ENCODE results near the gene RPS27.
A peak's percentile ranks its signal among the peaks of the same experiment; 100 is the strongest.

The RPS27 gene

GRCh38 chr1:153954826-153955225, 35.7 kb upstream of the RPS27 start:
- TF ChIP-seq POLR2A (IDR thresholded peaks at IDR 0.05; ENCODE audit: low read depth, low read length) = no peak
- no peak for FAIRE-seq
- no peak for DNase-seq (ENCODE audit: insufficient read length, low spot score)

GRCh38 chr1:153956997-153957715, 33.4 kb upstream of the RPS27 start:
- DNase-seq (ENCODE audit: insufficient read length, low spot score) (no peak), FAIRE-seq (no peak)
- TF ChIP-seq POLR2A (IDR thresholded peaks at IDR 0.05; ENCODE audit: low read depth, low read length) = no peak

GRCh38 chr1:153957744-153958110, 32.8 kb upstream of the RPS27 start:
- FAIRE-seq (no peak), DNase-seq (ENCODE audit: insufficient read length, low spot score) (no peak)
- TF ChIP-seq POLR2A (IDR thresholded peaks at IDR 0.05; ENCODE audit: low read depth, low read length) = peak; percentile 12; the same call in 1 of the 2 replicates

- peak; percentile 45; the same call in 1 of the 2 replicates for TF ChIP-seq POLR2A (IDR thresholded peaks at IDR 0.05; ENCODE audit: low read depth, low read length)
- DNase-seq (ENCODE audit: insufficient read length, low spot score) (peak; percentile 93), FAIRE-seq (no peak)
Measured at GRCh38 chr1:153958111-153958960, 32.2 kb upstream of the RPS27 start, which contains the start of gene CRTC2. TSS of gene CRTC2 (minus strand) at chr1:153958612. CDS start at chr1:153958497, 115 bp downstream.

GRCh38 chr1:153958961-153959260, 31.7 kb upstream of the RPS27 start:
- TF ChIP-seq POLR2A (IDR thresholded peaks at IDR 0.05; ENCODE audit: low read depth, low read length) = no peak
- no peak for FAIRE-seq
- DNase-seq (ENCODE audit: insufficient read length, low spot score) = no peak

GRCh38 chr1:153959454-153959853, 31.1 kb upstream of the RPS27 start:
- no peak for DNase-seq (ENCODE audit: insufficient read length, low spot score)
- FAIRE-seq = no peak
- TF ChIP-seq POLR2A (IDR thresholded peaks at IDR 0.05; ENCODE audit: low read depth, low read length) = no peak

GRCh38 chr1:153960206-153960605, 30.4 kb upstream of the RPS27 start:
- DNase-seq (ENCODE audit: insufficient read length, low spot score) (no peak), FAIRE-seq (no peak)

GRCh38 chr1:153961421-153961820, 29.1 kb upstream of the RPS27 start:
- DNase-seq (ENCODE audit: insufficient read length, low spot score) (no peak), FAIRE-seq (no peak)
- TF ChIP-seq POLR2A (IDR thresholded peaks at IDR 0.05; ENCODE audit: low read depth, low read length) = no peak

More at GRCh38 chr1:153960206-153960605, 30.4 kb upstream of the RPS27 start:
- no peak for TF ChIP-seq POLR2A (IDR thresholded peaks at IDR 0.05; ENCODE audit: low read depth, low read length)

GRCh38 chr1:153962088-153963029, 28.2 kb upstream of the RPS27 start:
- no peak for FAIRE-seq
- DNase-seq (ENCODE audit: insufficient read length, low spot score) = no peak
- 0 out of 2 replicates have a peak, but pooled peaks have one; percentile 8 for TF ChIP-seq POLR2A (IDR thresholded peaks at IDR 0.05; ENCODE audit: low read depth, low read length)

GRCh38 chr1:153963030-153963849, 27.3 kb upstream of the RPS27 start, which contains the start of gene SLC39A1:
TSS of gene SLC39A1 (minus strand) at chr1:153963537. CDS start at chr1:153962715, 822 bp downstream.
- peak; percentile 55 for TF ChIP-seq POLR2A (IDR thresholded peaks at IDR 0.05; ENCODE audit: low read depth, low read length)
- DNase-seq (ENCODE audit: insufficient read length, low spot score) (peak; percentile 89), FAIRE-seq (no peak)

GRCh38 chr1:153963850-153964331, 26.7 kb upstream of the RPS27 start:
- FAIRE-seq = no peak
- no peak for DNase-seq (ENCODE audit: insufficient read length, low spot score)

GRCh38 chr1:153967107-153967999, 23.2 kb upstream of the RPS27 start, which contains the start of gene CREB3L4:
TSS of gene CREB3L4 (plus strand) at chr1:153967902. CDS start at chr1:153968526, 624 bp downstream.
- FAIRE-seq = no peak
- peak; percentile 78 for TF ChIP-seq POLR2A (IDR thresholded peaks at IDR 0.05; ENCODE audit: low read depth, low read length)
- peak; percentile 84 for DNase-seq (ENCODE audit: insufficient read length, low spot score)

More at GRCh38 chr1:153963850-153964331, 26.7 kb upstream of the RPS27 start:
- TF ChIP-seq POLR2A (IDR thresholded peaks at IDR 0.05; ENCODE audit: low read depth, low read length) = no peak
